ENCODE measurements around the gene RXFP4. TPM values are rescaled to one million over a fixed set of nuclear protein-coding genes. Genes with fewer than 3 reads are reported as not detected.
A peak's percentile ranks its signal among the peaks of the same experiment; 100 is the strongest.

RXFP4 gene
- total and polyA plus RNA-seq, 9 of the 15 experiments (the other 6 are each of a cell fraction or from before 2014, with no cell fraction given), result 0.64 TPM; not detected in 8

- intact Hi-C loops (cut with micrococcal nuclease) (no loop called here), in situ Hi-C loops (cut with MboI) (no loop called here)
- CTCF ChIA-PET (ENCODE audit: low intra/inter-chr PET ratio), result no interaction called here
- no peak for ATAC-seq
- H3K79me2 ChIP-seq (ENCODE audit: control insufficient read depth, insufficient read depth, low read length), result peaks cover 97% of the 10 kb centered on the region
- no peak for DNase-seq (ENCODE audit: extremely low read depth in 1 of 4, low spot score in 3 of 4)
- peaks cover 53 to 72% of the 10 kb centered on the region in 2 experiments for H3K4me1 ChIP-seq (replicated peaks in 1 of 2; ENCODE audit: control insufficient read depth in 2 of 2, insufficient read depth in 2 of 2, low read length in 2 of 2)
- H3K9me1 ChIP-seq (ENCODE audit: control insufficient read depth, insufficient read depth, low read length), result no peaks in the 10 kb centered on the region
- no TSS peak for BruUV-seq (replicated peaks)
- H3K4me3 ChIP-seq, result peak overlapping the region; percentile 82
- no peak for FAIRE-seq
- no peaks in the 10 kb centered on the region for H3K9me3 ChIP-seq (replicated peaks; ENCODE audit: control insufficient read depth, insufficient read depth, low read depth, low read length)
- H3K27me3 ChIP-seq (ENCODE audit: control insufficient read depth in 2 of 2, insufficient read depth in 2 of 2, low read length in 2 of 2), result no peaks in the 10 kb centered on the region
- no peak overlapping the region for H2AFZ ChIP-seq (ENCODE audit: low read depth, low read length)
- peak overlapping the region; percentile 93 for H3K27ac ChIP-seq (ENCODE audit: extremely low read depth, low read depth, low read length)
- H3K9ac ChIP-seq (ENCODE audit: insufficient read depth in 1 of 2, low read depth in 2 of 2, low read length in 2 of 2), result peak overlapping the region; percentile 89 to 97
- H3K36me3 ChIP-seq (ENCODE audit: control insufficient read depth, insufficient read depth, low read length), result peaks cover 31% of the 10 kb centered on the region; the same call in 2 of the 3 replicates
- H3K4me2 ChIP-seq (ENCODE audit: insufficient read depth, low read length), result peak overlapping the region; percentile 97
- 13% methylated on average over 4 of the region's 4 CpGs for WGBS (ENCODE audit: insufficient coverage, low coverage, missing lambda C conversion rate)
- peaks cover 14% of the 10 kb centered on the region; the same call in 1 of the 2 replicates for H4K20me1 ChIP-seq (replicated peaks; ENCODE audit: control insufficient read depth, insufficient read depth, low read length)
- POLR2A ChIA-PET, result interaction anchor here (0.6 to 8.5 kb wide), 13 partner anchors 8 to 147 kb away, joined by 3 to 50 read pairs (median 6); partner anchors contain the start of genes KHDC4 and SYT11
- TF ChIP-seq SMARCE1 (IDR thresholded peaks at IDR 0.05), result 0 out of 2 replicates have a peak, but pooled peaks have one; percentile 17
- 0 out of 2 replicates have a peak, but pooled peaks have one; percentile 36 for TF ChIP-seq ARID2 (IDR thresholded peaks at IDR 0.05)
- TF ChIP-seq ZKSCAN8 (CRISPR knock-in tag; IDR thresholded peaks at IDR 0.05), result no peak
- TF ChIP-seq KAT7 (CRISPR knock-in tag; IDR thresholded peaks at IDR 0.05; ENCODE audit: borderline replicate concordance), result 0 out of 2 replicates have a peak, but pooled peaks have one; percentile 65
- TF ChIP-seq HLTF (IDR thresholded peaks at IDR 0.05), result 0 out of 2 replicates have a peak, but pooled peaks have one; percentile 14
- no peak for TF ChIP-seq PRPF4 (IDR thresholded peaks at IDR 0.05; ENCODE audit: insufficient read depth, low read depth, low read length, poor library complexity, severe bottlenecking)
- 0 out of 2 replicates have a peak, but pooled peaks have one; percentile 4 for TF ChIP-seq NFE2 (IDR thresholded peaks at IDR 0.05; ENCODE audit: low read depth)
- TF ChIP-seq THRB (CRISPR knock-in tag; conservative IDR thresholded peaks at IDR 0.05), result peak; percentile 21; the same call in 1 of the 2 replicates
- TF ChIP-seq VEZF1 (CRISPR knock-in tag; IDR thresholded peaks at IDR 0.05), result no peak
- peak; percentile 87; the same call in 1 of the 2 replicates for TF ChIP-seq HDGF (IDR thresholded peaks at IDR 0.05)
- no peak for TF ChIP-seq ZNF592 (IDR thresholded peaks at IDR 0.05)
- TF ChIP-seq ATF2 (CRISPR knock-in tag; IDR thresholded peaks at IDR 0.05), result no peak
- no peak for TF ChIP-seq RFX1 (IDR thresholded peaks at IDR 0.05)
These were observed 34.1 kb downstream of the RXFP4 start for GRCh38 chr1:155975375-155976061.
